GM12874 (cell line): ENCODE data around the gene SERPINI2.

Experiments
- TF ChIP-seq, protein P1 (sequence below): IDR thresholded peaks from 2 replicates; pipeline ENCODE4 v1.5.1; 2011; ENCODE audit warnings: low read depth, mild to moderate bottlenecking, control low read depth, low read length, moderate library complexity; ENCODE audit not compliant: insufficient read depth

The SERPINI2 gene

DNA sequence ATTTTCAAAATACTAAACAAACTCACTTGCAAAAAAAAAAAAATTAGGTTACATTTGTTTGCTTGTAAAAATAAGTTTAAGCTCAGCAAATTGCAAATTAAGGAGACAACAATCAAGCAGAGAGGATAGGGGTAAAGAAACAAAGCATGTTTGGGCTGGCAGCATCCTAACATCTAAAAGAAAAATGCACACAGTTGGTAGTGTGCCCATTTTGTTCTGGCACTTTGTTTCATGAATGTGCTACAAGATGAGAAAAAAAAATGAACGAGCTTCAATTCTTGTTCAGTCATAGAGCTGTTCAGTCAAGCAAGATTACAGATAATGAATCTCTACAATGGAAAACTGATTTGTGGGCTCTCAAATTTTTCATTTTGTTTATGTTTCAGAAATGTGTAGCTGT is 76.0 kb downstream of the SERPINI2 start:
- TF ChIP-seq, protein P1, sequence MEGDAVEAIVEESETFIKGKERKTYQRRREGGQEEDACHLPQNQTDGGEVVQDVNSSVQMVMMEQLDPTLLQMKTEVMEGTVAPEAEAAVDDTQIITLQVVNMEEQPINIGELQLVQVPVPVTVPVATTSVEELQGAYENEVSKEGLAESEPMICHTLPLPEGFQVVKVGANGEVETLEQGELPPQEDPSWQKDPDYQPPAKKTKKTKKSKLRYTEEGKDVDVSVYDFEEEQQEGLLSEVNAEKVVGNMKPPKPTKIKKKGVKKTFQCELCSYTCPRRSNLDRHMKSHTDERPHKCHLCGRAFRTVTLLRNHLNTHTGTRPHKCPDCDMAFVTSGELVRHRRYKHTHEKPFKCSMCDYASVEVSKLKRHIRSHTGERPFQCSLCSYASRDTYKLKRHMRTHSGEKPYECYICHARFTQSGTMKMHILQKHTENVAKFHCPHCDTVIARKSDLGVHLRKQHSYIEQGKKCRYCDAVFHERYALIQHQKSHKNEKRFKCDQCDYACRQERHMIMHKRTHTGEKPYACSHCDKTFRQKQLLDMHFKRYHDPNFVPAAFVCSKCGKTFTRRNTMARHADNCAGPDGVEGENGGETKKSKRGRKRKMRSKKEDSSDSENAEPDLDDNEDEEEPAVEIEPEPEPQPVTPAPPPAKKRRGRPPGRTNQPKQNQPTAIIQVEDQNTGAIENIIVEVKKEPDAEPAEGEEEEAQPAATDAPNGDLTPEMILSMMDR: no peak

DNA sequence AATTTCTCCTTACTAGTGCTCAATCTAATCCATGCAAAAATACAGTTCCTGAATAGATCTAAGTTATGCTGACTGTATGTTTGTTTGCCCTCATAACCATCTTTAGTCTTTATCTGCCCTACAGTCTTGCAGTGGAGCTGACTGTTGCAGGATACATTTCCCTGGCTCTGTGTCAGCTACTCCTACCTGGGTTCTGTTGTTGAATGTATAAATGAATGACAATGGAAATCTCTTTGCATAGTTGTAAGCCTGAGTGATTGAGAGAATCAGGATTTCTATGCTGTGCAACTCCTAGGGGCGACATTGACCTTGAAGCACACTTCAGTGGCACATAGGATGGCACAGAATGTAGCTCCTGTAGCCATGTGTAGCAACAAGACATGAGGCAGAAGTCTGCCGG is 77.8 kb downstream of the SERPINI2 start:
- TF ChIP-seq, protein P1: no peak

DNA sequence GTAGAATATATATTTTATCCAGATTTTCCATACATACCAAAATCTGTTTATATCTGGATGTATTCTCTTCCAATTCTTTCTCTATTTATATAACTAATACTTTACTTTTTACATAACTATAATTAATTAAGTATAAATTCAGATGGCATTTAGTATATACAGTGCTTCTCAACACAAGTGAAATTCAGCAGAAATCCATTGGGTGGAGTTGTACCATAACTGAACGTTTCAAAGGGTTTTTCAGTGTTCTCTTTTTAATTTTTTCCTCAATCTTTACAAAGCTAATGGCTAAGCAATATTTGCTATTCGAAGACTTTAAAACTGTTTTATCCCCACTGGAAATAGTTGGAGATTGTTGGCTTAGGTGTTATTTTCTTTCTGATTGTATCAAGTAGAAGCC is 79.8 kb downstream of the SERPINI2 start:
- TF ChIP-seq, protein P1: no peak
